CD4-positive, CD25-positive, alpha-beta regulatory T cell (primary cell): ENCODE data around the gene RBL2. TPM values are rescaled to one million over a fixed set of nuclear protein-coding genes. Genes with fewer than 3 reads are reported as not detected.
"Not testable (repeated sequence)": the region's sequence is repeated elsewhere in the genome, so short reads cannot be mapped to it uniquely, and the experiment has no call there.

ENCODE experiments used
- ATAC-seq, 2 donors: fragments of 150-1000 bp; cut with Tn5 transposase; one replicate each; pipeline ENCODE4 v1.10.0; 2021; ENCODE audit warnings: low read depth in 2 of 2, moderate number of reproducible peaks in 2 of 2, moderate library complexity in 1 of 2
- DNase-seq, 3 donors: peaks; one replicate each; pipeline versions ENCODE4 v3.0.0 to v3.0.0-alpha.2; 2012 to 2022; ENCODE audit warnings: mixed read lengths in 1 of 3
- H3K27ac ChIP-seq: one replicate; pipeline ENCODE4 v1.7.0; 2013; ENCODE audit warnings: mild to moderate bottlenecking, low read length; ENCODE audit not compliant: insufficient read depth, poor library complexity, severe bottlenecking
- H3K27me3 ChIP-seq: one replicate; pipeline ENCODE4 v1.7.0; 2013; ENCODE audit warnings: low read length; ENCODE audit not compliant: control insufficient read depth, insufficient read depth
- H3K36me3 ChIP-seq: one replicate; pipeline ENCODE4 v1.7.0; 2013; ENCODE audit warnings: mild to moderate bottlenecking, low read length, moderate library complexity; ENCODE audit not compliant: control insufficient read depth, insufficient read depth
- H3K4me1 ChIP-seq: 2 replicates; pipeline ENCODE4 v1.7.0; 2013; ENCODE audit warnings: mild to moderate bottlenecking, low read length; ENCODE audit not compliant: insufficient read depth, control insufficient read depth, poor library complexity, severe bottlenecking
- H3K4me3 ChIP-seq: one replicate; pipeline ENCODE4 v1.7.0; 2013; ENCODE audit warnings: low read depth, mild to moderate bottlenecking, low read length, moderate library complexity
- H3K9me3 ChIP-seq, 2 experiments: 1 replicate in 1 of 2; 2 replicates in 1 of 2; pipeline ENCODE4 v1.7.0; 2013; ENCODE audit warnings: low read length in 2 of 2, mild to moderate bottlenecking in 1 of 2, moderate library complexity in 1 of 2; ENCODE audit not compliant: control insufficient read depth in 2 of 2
- H3K27ac Mint-ChIP-seq, 3 donors: one replicate each; pipeline ENCODE4 v1.8.0; 2020 to 2022; ENCODE audit warnings: mild to moderate bottlenecking in 3 of 3, mixed read lengths in 3 of 3, moderate library complexity in 2 of 3
- H3K27me3 Mint-ChIP-seq: one replicate; pipeline ENCODE4 v1.8.0; 2022; ENCODE audit warnings: mild to moderate bottlenecking, mixed read lengths
- H3K36me3 Mint-ChIP-seq: one replicate; pipeline ENCODE4 v1.8.0; 2020; ENCODE audit warnings: mixed read lengths
- H3K4me1 Mint-ChIP-seq, 4 donors: one replicate each; pipeline ENCODE4 v1.8.0; 2020 to 2022; ENCODE audit warnings: mixed read lengths in 4 of 4, mild to moderate bottlenecking in 1 of 4
- H3K4me3 Mint-ChIP-seq, 4 donors: one replicate each; pipeline ENCODE4 v1.8.0; 2020 to 2022; ENCODE audit warnings: mild to moderate bottlenecking in 4 of 4, mixed read lengths in 4 of 4, moderate library complexity in 3 of 4
- H3K9me3 Mint-ChIP-seq, 7 donors: one replicate each; pipeline ENCODE4 v1.8.0; 2020 to 2022; ENCODE audit warnings: mixed read lengths in 7 of 7, mild to moderate bottlenecking in 3 of 7, moderate library complexity in 2 of 7
- polyA plus RNA-seq, 4 donors: library from polyadenylated mRNA; unstranded; fragments of 300-500 nt; fragmentation: Illumina TruSeq; gene quantifications; one replicate each; pipeline ENCODE4 v1.2.3, GENCODE V29; 2021
- total RNA-seq: library from RNA; stranded (reverse); gene quantifications from one replicate; pipeline ENCODE4 v1.2.3, GENCODE V29; 2022

Gene RBL2
- total and polyA plus RNA-seq, 5 donors from 2014 or later, result 168 to 215 (median 208) TPM

DNA sequence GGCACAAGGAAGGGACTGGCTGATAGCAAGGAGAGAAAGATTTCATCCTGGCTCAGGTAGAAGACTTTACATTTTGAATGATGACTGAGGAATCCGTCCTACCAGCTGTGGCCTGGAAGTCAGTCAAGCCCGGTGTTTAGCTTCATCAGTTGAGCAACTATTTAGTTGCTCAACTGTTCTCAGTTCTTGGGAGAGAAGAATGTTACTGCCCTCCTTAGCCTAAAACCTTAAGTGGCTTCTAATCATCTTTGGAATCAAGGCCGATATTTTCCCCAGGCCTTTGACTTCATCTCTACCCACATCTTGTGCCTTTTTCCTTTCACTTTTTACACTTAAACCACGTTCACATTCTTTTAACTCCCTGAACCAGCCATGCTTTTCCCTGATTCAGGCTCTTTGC is 17.3 kb upstream of the RBL2 start:
- no peaks in the 10 kb centered on the region for H3K36me3 ChIP-seq
- Mint-ChIP-seq H3K27me3 (no peaks in the 10 kb centered on the region), H3K9me3 (no peaks in the 10 kb centered on the region), H3K4me3 (no peak overlapping the region), H3K36me3 (peaks cover 3% of the 10 kb centered on the region), H3K27ac (no peak overlapping the region), H3K4me1 (peaks cover 0 to 10% (median 0%) of the 10 kb centered on the region in 4 donors)
- H3K27me3 ChIP-seq, result no peaks in the 10 kb centered on the region
- no peak overlapping the region for H3K4me3 ChIP-seq
- ATAC-seq (no peak), DNase-seq (no peak)
- no peaks in the 10 kb centered on the region for H3K4me1 ChIP-seq
- H3K27ac ChIP-seq, result no peak overlapping the region
- H3K9me3 ChIP-seq, result no peaks in the 10 kb centered on the region

DNA sequence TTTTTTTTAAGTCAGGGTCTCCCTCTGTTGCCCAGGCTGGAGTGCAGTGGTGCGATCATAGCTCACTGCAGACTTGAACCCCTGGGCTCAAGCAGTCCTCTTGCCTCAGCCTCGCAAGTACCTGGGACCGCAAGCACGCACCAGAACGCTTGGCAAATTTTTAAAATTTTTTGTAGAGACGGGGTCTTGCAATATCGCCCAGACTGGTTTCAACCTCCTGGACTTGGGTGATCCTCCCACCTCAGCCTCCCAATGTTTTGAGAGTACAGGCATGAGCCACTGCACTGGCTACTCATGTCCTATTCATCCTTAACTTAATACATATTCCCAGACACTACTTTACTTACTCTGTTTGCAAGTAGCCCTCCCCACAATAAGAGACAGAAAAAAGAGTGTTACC is 16.3 kb upstream of the RBL2 start:
- Mint-ChIP-seq H3K4me3 (no peak overlapping the region), H3K27ac (no peak overlapping the region), H3K9me3 (no peaks in the 10 kb centered on the region), H3K4me1 (peaks cover 0 to 10% (median 0%) of the 10 kb centered on the region in 4 donors), H3K27me3 (no peaks in the 10 kb centered on the region), H3K36me3 (peaks cover 3% of the 10 kb centered on the region)
- H3K4me3 ChIP-seq, result no peak overlapping the region
- no peaks in the 10 kb centered on the region for H3K4me1 ChIP-seq
- no peak for ATAC-seq
- no peak for DNase-seq
- no peak overlapping the region for H3K27ac ChIP-seq
- no peaks in the 10 kb centered on the region for H3K9me3 ChIP-seq
- no peaks in the 10 kb centered on the region for H3K27me3 ChIP-seq
- no peaks in the 10 kb centered on the region for H3K36me3 ChIP-seq

DNA sequence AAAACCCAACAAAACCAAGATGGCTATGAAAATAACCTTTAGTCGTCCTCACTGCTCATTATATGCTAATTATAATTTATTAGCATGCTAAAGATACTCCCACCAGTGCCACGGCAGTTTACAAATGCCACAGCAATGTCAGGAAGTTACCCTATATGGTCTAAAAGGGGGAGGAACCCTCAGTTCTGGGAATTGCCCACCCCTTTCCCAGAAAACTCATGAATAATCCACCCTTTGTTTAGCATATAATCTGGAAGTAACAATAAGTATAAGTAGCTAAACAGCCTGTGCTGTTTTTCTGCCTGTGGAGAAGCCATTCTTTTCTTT is 14.9 kb upstream of the RBL2 start:
- H3K27me3 Mint-ChIP-seq, result not testable (repeated sequence)

DNA sequence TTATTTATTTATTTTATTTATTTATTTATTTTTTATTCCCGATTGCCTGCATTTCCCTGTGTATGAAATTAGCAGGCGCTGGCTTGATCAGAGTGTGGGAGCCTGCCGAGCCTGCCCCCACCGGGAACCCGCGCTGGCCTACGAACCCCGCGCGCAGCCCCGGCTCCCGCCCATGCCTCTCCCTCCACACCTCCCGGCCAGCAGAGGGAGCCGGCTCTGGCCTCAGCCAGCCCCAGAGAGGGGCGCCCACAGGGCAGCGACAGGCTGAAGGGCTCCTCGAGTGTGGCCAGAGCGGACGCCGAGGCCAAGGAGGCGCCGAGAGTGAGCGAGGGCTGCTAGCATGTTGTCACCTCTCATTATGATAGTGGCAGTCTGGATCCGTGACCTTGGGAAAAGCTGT is 13.0 kb upstream of the RBL2 start:
- DNase-seq (no peak), ATAC-seq (no peak)
- H3K4me3 ChIP-seq, result no peak overlapping the region
- Mint-ChIP-seq H3K27me3 (peaks cover 9% of the 10 kb centered on the region), H3K9me3 (peaks cover 0 to 7% (median 2%) of the 10 kb centered on the region in 7 donors), H3K4me1 (peaks cover 0 to 10% (median 0%) of the 10 kb centered on the region in 4 donors), H3K4me3 (no peak overlapping the region), H3K36me3 (no peaks in the 10 kb centered on the region), H3K27ac (no peak overlapping the region)
- H3K27me3 ChIP-seq, result no peaks in the 10 kb centered on the region
- no peaks in the 10 kb centered on the region for H3K36me3 ChIP-seq
- H3K27ac ChIP-seq, result no peak overlapping the region
- no peaks in the 10 kb centered on the region for H3K4me1 ChIP-seq
- H3K9me3 ChIP-seq, result peaks cover 8 to 9% of the 10 kb centered on the region in 2 experiments

More for the DNA sequence above, 14.9 kb upstream of the RBL2 start:
- not testable (repeated sequence) for H3K4me3 Mint-ChIP-seq, H3K27me3 ChIP-seq, H3K4me1 ChIP-seq, H3K27ac Mint-ChIP-seq, H3K9me3 Mint-ChIP-seq, H3K36me3 ChIP-seq, H3K36me3 Mint-ChIP-seq, H3K4me3 ChIP-seq, ATAC-seq, H3K9me3 ChIP-seq, DNase-seq, H3K27ac ChIP-seq
- H3K4me1 Mint-ChIP-seq, result peaks cover 0 to 10% (median 0%) of the 10 kb centered on the region in 4 donors

DNA sequence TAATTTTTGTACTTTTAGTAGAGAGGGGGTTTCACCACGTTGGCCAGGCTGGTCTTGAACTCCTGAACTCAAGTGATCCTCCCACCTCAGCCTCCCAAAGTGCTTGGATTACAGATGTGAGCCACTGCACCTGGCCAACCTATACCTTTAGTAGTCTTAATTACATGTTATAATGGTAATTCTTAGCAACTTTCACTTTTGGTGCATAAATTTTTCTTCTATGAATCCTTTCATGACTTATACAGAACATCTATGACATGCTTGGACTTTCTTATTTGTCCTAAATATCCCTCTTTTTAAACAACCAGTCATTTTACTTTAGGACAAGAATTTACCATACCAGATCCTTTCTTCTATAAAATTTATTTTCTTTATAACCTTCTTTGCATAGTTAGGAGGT is 10.3 kb upstream of the RBL2 start:
- H3K36me3 Mint-ChIP-seq, H3K27ac Mint-ChIP-seq, H3K4me3 ChIP-seq, H3K27ac ChIP-seq, H3K4me3 Mint-ChIP-seq, ATAC-seq, H3K9me3 Mint-ChIP-seq, DNase-seq, H3K27me3 Mint-ChIP-seq, H3K27me3 ChIP-seq, H3K36me3 ChIP-seq, H3K4me1 ChIP-seq, H3K9me3 ChIP-seq: not testable (repeated sequence)
- peaks cover 0 to 10% (median 0%) of the 10 kb centered on the region in 4 donors for H3K4me1 Mint-ChIP-seq

DNA sequence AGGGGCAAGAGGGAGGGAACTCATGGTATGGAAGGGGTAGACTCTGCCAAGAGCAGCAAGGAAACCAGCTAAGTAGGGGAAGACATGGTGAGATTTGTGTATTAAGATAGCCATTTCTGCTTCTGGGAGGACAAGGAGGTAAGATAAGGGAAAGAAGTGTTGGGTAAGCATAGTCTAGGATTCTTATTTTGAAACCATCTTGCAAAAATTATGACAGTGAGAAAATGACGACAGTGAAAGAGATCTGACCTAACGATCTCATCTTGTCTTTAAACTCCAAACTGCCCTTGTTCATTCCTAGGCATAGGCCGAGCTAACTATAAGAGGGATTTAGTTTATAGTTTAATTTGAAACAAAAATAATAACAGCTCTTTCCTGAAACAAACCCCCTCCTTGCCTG is 5.6 kb upstream of the RBL2 start:
- ATAC-seq (no peak), DNase-seq (no peak)
- H3K9me3 ChIP-seq, result peaks cover 4 to 5% of the 10 kb centered on the region in 2 experiments
- H3K27ac Mint-ChIP-seq, result no peak overlapping the region
- peaks cover 23% of the 10 kb centered on the region for H3K27me3 Mint-ChIP-seq
- no peaks in the 10 kb centered on the region for H3K27me3 ChIP-seq
- no peak overlapping the region for H3K4me3 ChIP-seq
- H3K4me1 Mint-ChIP-seq, result peaks cover 2% of the 10 kb centered on the region in 4 donors
- peaks cover 5% of the 10 kb centered on the region for H3K36me3 Mint-ChIP-seq
- peaks cover 2% of the 10 kb centered on the region for H3K4me1 ChIP-seq
- H3K36me3 ChIP-seq, result no peaks in the 10 kb centered on the region
- H3K27ac ChIP-seq, result no peak overlapping the region
- H3K9me3 Mint-ChIP-seq, result peaks cover 0 to 6% (median 4%) of the 10 kb centered on the region in 7 donors
- no peak overlapping the region for H3K4me3 Mint-ChIP-seq

DNA sequence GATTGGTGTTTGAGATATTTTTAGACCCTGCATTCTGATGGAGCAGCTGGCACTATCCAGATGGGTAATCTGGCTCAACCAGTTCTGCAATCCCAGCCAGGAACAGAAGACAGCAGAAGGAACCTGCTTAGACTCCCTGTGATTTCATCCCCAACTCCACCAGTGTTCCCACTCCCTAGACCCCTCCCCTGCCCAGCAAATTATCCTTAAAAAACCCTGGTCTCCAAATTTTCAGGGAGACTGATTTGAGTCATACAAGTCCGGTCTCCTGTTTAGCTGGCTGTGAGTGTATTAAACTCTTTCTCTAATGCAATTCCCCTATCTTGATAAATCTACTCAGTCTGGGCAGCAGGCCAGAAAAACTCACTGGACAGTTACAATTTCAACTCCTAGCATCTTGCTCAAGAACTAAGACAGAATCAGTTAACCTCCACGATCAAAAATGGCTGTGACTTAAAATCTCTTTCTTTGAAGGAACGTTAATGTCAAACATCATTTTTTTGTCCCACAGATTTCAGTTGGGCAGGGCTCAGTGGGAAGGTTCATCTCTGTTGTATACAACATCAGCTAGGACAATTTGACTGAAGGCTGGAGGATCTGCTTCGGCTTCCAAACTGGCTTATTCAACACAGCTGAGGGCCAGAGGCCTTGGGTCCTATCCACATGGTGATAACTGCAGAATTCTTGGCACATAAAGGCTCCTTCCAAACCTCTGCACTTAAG is 4.9 kb upstream of the RBL2 start:
- Mint-ChIP-seq H3K4me3 (peak overlapping the region in 1 of 4 donors; percentile 50), H3K36me3 (peaks cover 5% of the 10 kb centered on the region), H3K9me3 (peaks cover 0 to 4% (median 0%) of the 10 kb centered on the region in 7 donors), H3K27ac (no peak overlapping the region), H3K4me1 (peaks cover 5 to 8% (median 6%) of the 10 kb centered on the region in 4 donors), H3K27me3 (peaks cover 23% of the 10 kb centered on the region)
- H3K36me3 ChIP-seq, result no peaks in the 10 kb centered on the region
- no peak for ATAC-seq
- peaks cover 7% of the 10 kb centered on the region for H3K4me1 ChIP-seq
- H3K27me3 ChIP-seq, result no peaks in the 10 kb centered on the region
- no peak overlapping the region for H3K27ac ChIP-seq
- H3K4me3 ChIP-seq, result no peak overlapping the region
- no peaks in the 10 kb centered on the region for H3K9me3 ChIP-seq
- no peak for DNase-seq

DNA sequence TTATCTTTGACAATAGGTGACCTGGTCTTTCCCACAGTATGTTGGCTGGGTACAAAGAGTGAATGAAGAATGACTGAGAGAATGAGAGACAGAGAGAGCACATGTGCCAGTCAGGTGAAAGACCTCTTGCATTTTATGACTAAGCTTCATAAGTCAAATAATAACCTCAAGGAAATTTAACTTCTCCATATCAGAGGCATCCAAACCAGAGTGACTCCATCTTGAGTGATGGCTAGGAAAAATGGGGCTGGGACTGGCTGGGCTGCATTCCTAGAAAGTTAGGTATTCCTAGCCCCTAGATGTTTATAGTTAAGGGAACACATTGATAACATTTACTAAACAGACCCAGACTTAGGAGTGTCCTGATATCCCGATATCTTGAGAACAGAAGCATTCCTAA is 3.9 kb upstream of the RBL2 start:
- H3K9me3 Mint-ChIP-seq, result peaks cover 0 to 4% (median 0%) of the 10 kb centered on the region in 7 donors
- peaks cover 5% of the 10 kb centered on the region for H3K36me3 Mint-ChIP-seq
- no peak for ATAC-seq
- no peak overlapping the region for H3K27ac Mint-ChIP-seq
- no peak overlapping the region for H3K4me3 ChIP-seq
- H3K4me1 ChIP-seq, result peaks cover 7% of the 10 kb centered on the region
- H3K27me3 ChIP-seq, result no peaks in the 10 kb centered on the region
- no peak for DNase-seq
- peaks cover 25% of the 10 kb centered on the region for H3K27me3 Mint-ChIP-seq
- peaks cover 5 to 10% (median 7%) of the 10 kb centered on the region in 4 donors for H3K4me1 Mint-ChIP-seq
- H3K9me3 ChIP-seq, result no peaks in the 10 kb centered on the region
- H3K4me3 Mint-ChIP-seq, result no peak overlapping the region
- H3K27ac ChIP-seq, result no peak overlapping the region
- H3K36me3 ChIP-seq, result no peaks in the 10 kb centered on the region
